BLaER1 (cell line): Measurements from ENCODE around the gene ITPA.
A peak's percentile ranks its signal among the peaks of the same experiment; 100 is the strongest.

ENCODE experiments used
- H3K27ac ChIP-seq: shearing (Covaris generic); formaldehyde crosslinking; 2 replicates; pipeline ENCODE4 v1.8.1; 2022
- H3K27me3 ChIP-seq: shearing (Covaris generic); formaldehyde crosslinking; 2 replicates; pipeline ENCODE4 v1.8.1; 2022
- H3K36me3 ChIP-seq: shearing (Covaris generic); formaldehyde crosslinking; 2 replicates; pipeline ENCODE4 v1.8.1; 2022
- H3K4me1 ChIP-seq: shearing (Covaris generic); formaldehyde crosslinking; 2 replicates; pipeline ENCODE4 v1.8.1; 2022
- H3K4me2 ChIP-seq: shearing (Covaris generic); formaldehyde crosslinking; 2 replicates; pipeline ENCODE4 v1.8.1; 2022
- H3K4me3 ChIP-seq: shearing (Covaris generic); formaldehyde crosslinking; 2 replicates; pipeline ENCODE4 v1.8.1; 2022
- H3K9ac ChIP-seq: shearing (Covaris generic); formaldehyde crosslinking; 2 replicates; pipeline ENCODE4 v1.8.1; 2022
- H3K9me3 ChIP-seq: shearing (Covaris generic); formaldehyde crosslinking; 2 replicates; pipeline ENCODE4 v1.8.1; 2022
- H4K20me1 ChIP-seq: shearing (Covaris generic); formaldehyde crosslinking; 2 replicates; pipeline ENCODE4 v1.8.1; 2022
- Cebpa-rat ChIP-seq: shearing (Covaris generic); IDR thresholded peaks from 2 replicates; pipeline ENCODE4 v1.8.1; 2022

The ITPA gene

GRCh38 chr20:3209257-3209945, at the start of gene ITPA:
Gene ITPA (plus strand): TSS chr20:3209498. CDS start chr20:3209552, 54 bp downstream.
- H3K4me2 ChIP-seq = peak within 1 kb of the TSS; percentile 97
- peak within 1 kb of the TSS; percentile 98 for H3K4me3 ChIP-seq
- no peak for TF ChIP-seq Cebpa-rat
- no peaks in the 10 kb centered on the region for H3K27me3 ChIP-seq
- peaks cover 18% of the 10 kb centered on the region for H3K36me3 ChIP-seq
- no peaks in the 10 kb centered on the region for H3K9me3 ChIP-seq
- H3K27ac ChIP-seq = peak within 1 kb of the TSS; percentile 89
- H3K4me1 ChIP-seq = peaks cover 26% of the 10 kb centered on the region
- peaks cover 11% of the 10 kb centered on the region; the same call in 1 of the 2 replicates for H4K20me1 ChIP-seq
- H3K9ac ChIP-seq = peak within 1 kb of the TSS; percentile 93

DNA sequence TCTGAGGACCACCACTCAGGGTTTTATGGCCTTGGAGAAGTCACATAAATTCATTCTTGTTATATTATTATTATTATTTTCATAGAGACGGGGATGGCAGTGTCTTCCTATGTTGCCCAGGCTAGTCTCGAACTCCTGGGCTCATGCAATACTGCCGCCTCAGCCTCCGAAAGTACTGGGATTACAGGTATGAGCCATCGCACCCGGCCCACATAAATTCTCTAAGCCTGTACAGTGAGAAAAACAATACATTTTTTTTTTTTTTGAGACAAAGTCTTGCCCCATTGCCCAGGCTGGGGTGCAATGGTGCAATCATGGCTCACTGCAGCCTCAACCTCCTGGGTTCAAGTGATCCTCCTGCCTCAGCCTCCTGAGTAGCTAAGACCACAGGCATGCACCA, 48.9 kb upstream of the ITPA start:
- H3K9ac ChIP-seq = peak overlapping the region; percentile 91
- peak overlapping the region; percentile 93 for H3K27ac ChIP-seq
- H3K9me3 ChIP-seq = no peaks in the 10 kb centered on the region
- H4K20me1 ChIP-seq = peaks cover 42% of the 10 kb centered on the region
- peak overlapping the region; percentile 85 for H3K4me3 ChIP-seq
- TF ChIP-seq Cebpa-rat = no peak
- H3K27me3 ChIP-seq = no peaks in the 10 kb centered on the region
- H3K4me2 ChIP-seq = peak overlapping the region; percentile 94
- H3K36me3 ChIP-seq = no peaks in the 10 kb centered on the region
- H3K4me1 ChIP-seq = peaks cover 73% of the 10 kb centered on the region

DNA sequence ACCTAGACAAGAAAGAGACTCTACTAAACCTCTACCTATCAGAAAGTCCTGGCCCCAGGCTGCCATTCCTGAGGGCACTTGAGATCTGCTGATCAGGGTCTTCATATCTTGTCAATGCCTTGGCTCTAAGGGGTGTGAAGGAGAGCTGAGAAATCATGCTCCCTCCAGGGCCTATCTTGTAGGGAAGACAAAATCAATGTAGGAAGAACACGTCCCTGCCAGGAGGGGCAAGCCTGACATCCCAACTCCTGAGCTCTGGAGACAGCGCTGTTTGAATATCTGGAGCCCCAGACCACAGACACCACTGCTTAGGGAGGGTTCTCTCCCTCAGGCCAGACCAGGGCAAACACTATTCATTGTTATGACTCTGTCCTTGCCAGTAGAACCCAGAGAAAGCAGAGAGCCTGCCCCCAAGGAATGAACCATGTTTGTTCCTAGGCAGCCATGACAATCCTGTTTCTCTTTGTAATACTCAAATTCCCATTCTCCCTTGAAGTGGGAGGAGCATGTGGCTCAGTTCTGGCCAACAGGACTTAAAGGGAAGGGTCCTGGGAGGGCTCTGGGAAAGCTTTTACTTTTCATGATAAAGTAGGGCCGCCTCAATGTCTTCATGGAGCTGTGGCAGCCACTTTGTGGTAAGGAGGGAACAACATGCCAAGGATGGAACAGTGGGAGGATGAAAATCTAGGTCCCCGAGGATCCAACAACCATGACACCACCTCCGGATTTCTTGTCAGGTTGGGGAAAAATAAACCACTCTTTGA, 47.8 kb upstream of the ITPA start:
- Histone ChIP-seq H3K36me3 (no peaks in the 10 kb centered on the region), H3K9ac (no peak overlapping the region), H3K9me3 (no peaks in the 10 kb centered on the region), H3K4me2 (peak overlapping the region; percentile 59), H3K27me3 (peaks cover 4% of the 10 kb centered on the region; the same call in 1 of the 2 replicates), H3K4me1 (peaks cover 63% of the 10 kb centered on the region), H3K4me3 (no peak overlapping the region), H3K27ac (no peak overlapping the region), H4K20me1 (peaks cover 31% of the 10 kb centered on the region)
- no peak for TF ChIP-seq Cebpa-rat

DNA sequence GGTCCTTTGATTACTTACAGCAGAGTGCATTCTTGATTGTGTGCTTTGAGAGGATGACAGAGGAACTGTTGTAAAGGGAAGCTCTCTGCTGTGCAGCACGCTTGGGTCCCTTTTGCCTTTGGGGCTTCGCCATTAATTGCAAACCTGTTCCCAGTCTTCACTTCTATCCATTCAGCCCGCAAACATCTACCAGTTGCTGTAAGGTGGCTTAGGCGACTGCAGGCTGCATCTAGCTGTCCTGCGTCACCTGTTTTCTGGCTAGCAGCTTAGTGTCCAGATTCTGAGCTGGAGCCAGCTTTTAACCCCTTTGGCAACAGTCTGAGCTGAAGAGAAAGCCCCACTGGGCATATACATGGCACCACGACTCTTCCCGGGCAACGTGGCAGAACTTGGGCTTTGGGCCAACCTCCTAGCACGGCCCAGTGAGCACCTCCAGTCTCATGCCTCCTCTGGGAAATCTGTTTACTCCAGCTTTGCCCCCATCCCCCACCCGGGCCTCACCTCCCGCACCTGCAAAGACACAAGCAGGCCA, 47.2 kb upstream of the ITPA start:
- H3K36me3 ChIP-seq = no peaks in the 10 kb centered on the region
- no peak overlapping the region for H3K27ac ChIP-seq
- no peak overlapping the region for H3K4me3 ChIP-seq
- peaks cover 25% of the 10 kb centered on the region for H4K20me1 ChIP-seq
- H3K9me3 ChIP-seq = no peaks in the 10 kb centered on the region
- peaks cover 56% of the 10 kb centered on the region for H3K4me1 ChIP-seq
- H3K9ac ChIP-seq = no peak overlapping the region
- H3K4me2 ChIP-seq = peak overlapping the region; percentile 59
- TF ChIP-seq Cebpa-rat = no peak
- H3K27me3 ChIP-seq = peaks cover 11% of the 10 kb centered on the region

- TF ChIP-seq Cebpa-rat = no peak
- peaks cover 44% of the 10 kb centered on the region for H3K4me1 ChIP-seq
- H3K27ac ChIP-seq = peak overlapping the region; percentile 44
- H3K9me3 ChIP-seq = no peaks in the 10 kb centered on the region
- H3K4me2 ChIP-seq = peak overlapping the region; percentile 59
- H3K36me3 ChIP-seq = no peaks in the 10 kb centered on the region
- H3K4me3 ChIP-seq = no peak overlapping the region
- peaks cover 14% of the 10 kb centered on the region for H4K20me1 ChIP-seq
- H3K27me3 ChIP-seq = peaks cover 23% of the 10 kb centered on the region
- H3K9ac ChIP-seq = peak overlapping the region; percentile 10; the same call in 1 of the 2 replicates
These were observed 45.9 kb upstream of the ITPA start for GRCh38 chr20:3163099-3164042.

DNA sequence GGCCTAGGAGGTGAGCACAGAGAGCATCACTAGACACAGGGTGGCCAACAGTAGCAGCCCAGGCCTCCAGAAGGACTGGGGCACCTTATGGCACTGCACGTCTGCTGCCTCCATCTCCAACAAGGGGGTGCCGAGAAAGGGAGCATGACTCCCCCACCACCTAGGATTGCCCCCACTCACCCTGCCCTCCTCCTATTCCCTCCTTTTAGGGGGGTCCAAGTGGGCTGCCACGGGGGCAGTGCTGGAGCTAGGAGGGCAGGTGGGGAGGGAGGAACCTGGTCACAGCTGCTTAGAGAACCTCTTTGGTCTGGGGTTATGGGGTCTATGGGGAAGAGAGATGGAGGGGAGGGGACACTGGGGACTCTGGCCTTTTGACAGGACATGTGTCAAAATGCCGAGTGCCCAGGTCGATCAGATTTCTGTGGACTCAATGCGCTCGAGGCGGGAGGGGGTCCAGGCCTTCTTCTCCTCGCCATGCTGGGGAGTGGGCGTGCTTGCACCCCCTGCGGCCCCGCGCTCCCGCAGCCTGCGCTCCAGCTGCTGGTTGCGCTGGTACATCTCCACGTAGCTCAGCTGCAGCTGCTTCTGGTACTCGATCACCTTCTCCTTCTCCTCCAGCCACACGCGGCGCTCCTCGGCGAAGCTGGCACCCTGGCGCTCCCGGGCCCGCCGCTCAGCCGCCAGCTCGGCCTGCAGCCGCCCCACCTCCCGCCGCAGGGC, 45.1 kb upstream of the ITPA start:
- Histone ChIP-seq H3K4me2 (no peak overlapping the region), H3K27me3 (peaks cover 31% of the 10 kb centered on the region), H3K27ac (no peak overlapping the region), H4K20me1 (peaks cover 11% of the 10 kb centered on the region), H3K4me3 (no peak overlapping the region), H3K36me3 (no peaks in the 10 kb centered on the region), H3K9me3 (no peaks in the 10 kb centered on the region), H3K4me1 (peaks cover 37% of the 10 kb centered on the region), H3K9ac (no peak overlapping the region)
- TF ChIP-seq Cebpa-rat = no peak

- Histone ChIP-seq H3K4me3 (no peak overlapping the region), H3K9ac (no peak overlapping the region), H4K20me1 (peaks cover 7% of the 10 kb centered on the region), H3K4me1 (peaks cover 37% of the 10 kb centered on the region), H3K4me2 (no peak overlapping the region), H3K27me3 (peaks cover 38% of the 10 kb centered on the region), H3K27ac (no peak overlapping the region), H3K9me3 (no peaks in the 10 kb centered on the region), H3K36me3 (no peaks in the 10 kb centered on the region)
- TF ChIP-seq Cebpa-rat = no peak
These were observed 44.4 kb upstream of the ITPA start for GRCh38 chr20:3164763-3165410.

- H4K20me1 ChIP-seq = peaks cover 7% of the 10 kb centered on the region
These were observed 43.6 kb upstream of the ITPA start for GRCh38 chr20:3165473-3166337.

More at GRCh38 chr20:3165473-3166337, 43.6 kb upstream of the ITPA start:
- Histone ChIP-seq H3K27ac (no peak overlapping the region), H3K27me3 (peaks cover 39% of the 10 kb centered on the region), H3K4me2 (no peak overlapping the region), H3K36me3 (no peaks in the 10 kb centered on the region), H3K4me1 (peaks cover 30% of the 10 kb centered on the region), H3K4me3 (no peak overlapping the region), H3K9me3 (no peaks in the 10 kb centered on the region), H3K9ac (no peak overlapping the region)
- no peak for TF ChIP-seq Cebpa-rat
